ENCODE measurements around the gene ZNF385A.
"Not testable (repeated sequence)": the region's sequence is repeated elsewhere in the genome, so short reads cannot be mapped to it uniquely, and the experiment has no call there.

The ZNF385A gene

DNA sequence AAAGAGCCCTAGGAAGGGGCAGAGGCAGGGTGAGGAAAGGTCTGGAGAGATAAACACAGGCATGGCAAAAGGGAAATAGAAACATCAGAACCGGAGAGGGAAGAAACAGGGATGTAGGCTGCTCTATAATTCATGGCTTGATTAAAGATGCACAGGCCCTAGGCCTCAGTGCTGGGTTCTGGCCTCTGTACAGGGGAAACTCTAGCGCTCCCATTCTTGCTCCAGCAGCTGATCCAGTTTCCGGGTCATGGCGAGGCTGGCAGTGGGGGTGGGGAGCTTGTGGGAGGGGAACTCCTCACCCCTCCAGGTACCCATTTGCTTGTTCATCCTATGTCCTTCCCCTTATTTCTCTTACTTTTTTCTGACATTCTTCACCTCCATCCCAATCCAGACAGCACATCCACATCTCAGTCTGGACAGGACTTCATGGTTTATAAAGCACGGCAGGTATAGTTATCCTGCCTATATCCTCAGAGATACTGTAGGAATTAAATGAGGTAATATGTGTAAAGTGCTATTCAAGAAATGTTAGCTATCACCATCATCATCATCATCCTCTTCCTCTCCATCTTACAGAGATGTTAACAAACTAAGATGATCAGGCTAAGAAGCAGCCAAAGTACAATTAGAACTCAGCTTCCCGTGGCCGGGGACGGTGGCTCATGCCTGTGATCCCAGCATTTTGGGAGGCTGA is 12.3 kb downstream of the ZNF385A start:
- DNase-seq = no peak

DNA sequence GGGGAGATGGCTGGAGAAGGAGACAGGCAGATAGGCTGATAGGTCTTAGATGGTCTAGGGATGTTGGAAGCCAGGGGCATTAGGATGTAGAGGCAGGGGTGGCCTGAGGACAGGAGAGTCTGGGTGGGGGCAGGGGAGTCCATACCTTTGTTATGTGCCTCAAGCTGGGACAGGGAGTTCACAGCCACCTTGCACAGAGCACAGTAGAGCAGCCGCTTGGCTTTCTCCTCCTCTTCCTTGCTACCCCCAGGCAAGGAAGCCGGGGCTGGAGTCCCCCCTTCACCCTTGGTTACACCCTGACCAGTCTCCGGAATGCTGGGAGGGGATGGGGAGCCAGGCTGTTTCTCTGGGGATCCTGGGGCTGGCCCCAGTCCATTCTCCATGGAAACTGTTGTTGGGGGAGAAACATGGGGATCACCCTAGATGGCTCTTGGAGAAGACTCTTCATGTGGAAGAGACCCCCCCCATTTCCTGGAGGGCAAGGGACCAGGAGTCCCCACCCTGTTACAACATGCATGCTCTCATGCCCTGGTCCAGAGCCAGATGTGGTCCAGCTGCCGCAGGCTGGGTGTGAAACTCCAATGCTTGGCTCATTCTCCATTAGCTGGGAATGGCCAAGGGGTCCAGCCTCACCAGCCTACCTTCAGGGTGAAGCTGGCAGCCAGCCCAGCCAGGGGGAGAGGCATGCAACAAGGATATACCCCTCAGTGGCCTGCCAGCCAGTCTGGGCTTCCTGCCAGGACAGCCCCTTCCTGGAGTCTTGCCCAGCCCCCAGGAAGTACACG is 13.0 kb downstream of the ZNF385A start:
- no peak for DNase-seq

DNA sequence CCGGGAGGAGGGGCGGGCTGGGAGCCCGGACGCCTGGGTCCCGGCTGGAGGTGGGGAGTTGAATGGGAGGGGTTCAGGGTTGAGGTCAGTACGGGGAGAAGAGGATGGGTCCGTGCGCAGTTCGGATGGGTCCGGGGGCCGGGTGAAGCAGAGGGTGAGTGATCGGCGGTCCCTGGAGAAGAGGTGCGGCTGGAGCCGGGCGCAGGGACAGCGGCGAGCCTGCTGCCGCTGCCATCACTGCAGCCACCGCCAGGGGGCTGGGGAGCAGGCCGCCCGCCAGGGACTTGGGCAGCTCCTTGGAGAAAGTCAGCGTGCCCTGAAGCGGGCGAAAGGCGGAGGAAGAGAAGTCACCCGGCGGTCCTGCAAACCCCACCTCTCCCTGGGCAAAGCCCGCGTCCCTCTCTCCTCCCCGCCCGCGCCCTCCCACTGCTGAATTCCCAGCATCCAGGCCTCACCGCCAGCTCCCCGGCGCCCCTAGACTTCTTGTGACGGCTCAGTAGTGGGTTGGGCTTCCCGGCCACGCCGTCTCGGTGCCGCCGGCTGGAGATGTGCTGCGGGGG is 14.3 kb downstream of the ZNF385A start:
- DNase-seq = no peak

DNA sequence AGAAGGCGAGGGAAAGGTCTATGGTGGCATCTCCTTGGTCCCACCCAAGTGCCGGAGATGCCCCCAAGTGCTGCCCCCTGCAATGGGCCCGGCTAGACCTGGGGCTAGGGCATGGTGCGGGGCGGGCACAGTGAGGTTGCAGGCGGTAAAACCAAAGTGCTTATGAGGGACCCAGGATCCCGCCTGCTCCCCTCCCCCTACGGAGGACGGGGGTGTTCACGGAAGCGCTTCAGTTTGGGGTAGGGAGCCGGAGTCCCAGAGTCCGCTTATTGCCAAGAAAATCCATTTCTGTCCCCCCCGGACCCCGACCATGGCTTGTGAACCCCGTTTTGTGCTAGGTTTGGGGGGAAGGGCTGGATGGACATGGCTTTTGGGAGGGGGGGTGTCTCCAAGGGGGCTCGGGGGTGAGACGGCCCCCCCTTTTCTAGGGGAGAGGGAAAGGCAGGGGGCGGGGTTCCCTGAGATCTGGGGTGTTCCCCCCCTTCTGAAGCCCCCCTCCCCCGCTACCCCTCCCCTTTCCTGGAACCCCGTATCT is 14.9 kb downstream of the ZNF385A start:
- no peak for DNase-seq

DNA sequence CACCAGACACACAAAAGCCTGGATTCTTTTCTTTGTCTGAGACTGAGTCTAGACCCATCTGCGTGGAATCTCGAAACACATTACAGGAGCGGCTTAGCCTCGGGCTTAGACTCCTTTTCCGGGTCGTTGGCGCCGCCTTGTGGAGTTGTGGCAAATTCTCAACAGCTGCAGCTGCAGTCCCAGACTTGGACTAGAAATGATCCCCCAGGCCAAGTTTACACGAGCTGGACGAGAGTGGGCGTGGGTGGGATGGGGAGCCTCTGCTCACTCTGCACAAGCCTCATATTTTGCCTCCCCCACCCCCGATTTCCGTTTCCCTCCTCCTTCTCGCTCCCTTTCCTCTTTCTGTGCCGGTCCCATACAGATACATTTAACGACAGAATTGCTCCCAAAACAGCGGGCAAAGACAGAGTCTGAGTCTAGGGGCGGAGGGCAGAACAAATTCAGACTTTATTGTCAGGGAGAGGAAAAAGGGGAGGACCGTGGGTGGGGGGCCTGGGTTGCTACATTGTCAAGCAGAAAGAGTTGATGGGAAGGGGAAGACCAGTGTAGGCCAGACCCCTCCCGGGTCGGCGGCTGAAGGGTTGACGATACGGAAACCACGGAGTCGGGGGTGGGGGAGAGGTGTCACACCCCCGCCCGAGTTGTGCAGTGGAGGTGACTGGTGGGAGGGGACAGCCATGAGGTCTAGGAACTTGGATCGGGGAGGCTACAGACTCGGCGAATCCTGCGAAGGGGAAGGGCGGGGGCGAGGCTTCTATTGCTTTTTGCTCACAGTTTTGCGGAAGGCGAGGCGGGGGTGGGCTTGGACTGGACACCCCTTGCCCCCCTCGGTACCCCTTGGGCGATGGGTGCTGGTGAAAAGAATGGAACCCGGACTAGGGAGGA is 15.6 kb downstream of the ZNF385A start:
- DNase-seq = peak; percentile 93

DNA sequence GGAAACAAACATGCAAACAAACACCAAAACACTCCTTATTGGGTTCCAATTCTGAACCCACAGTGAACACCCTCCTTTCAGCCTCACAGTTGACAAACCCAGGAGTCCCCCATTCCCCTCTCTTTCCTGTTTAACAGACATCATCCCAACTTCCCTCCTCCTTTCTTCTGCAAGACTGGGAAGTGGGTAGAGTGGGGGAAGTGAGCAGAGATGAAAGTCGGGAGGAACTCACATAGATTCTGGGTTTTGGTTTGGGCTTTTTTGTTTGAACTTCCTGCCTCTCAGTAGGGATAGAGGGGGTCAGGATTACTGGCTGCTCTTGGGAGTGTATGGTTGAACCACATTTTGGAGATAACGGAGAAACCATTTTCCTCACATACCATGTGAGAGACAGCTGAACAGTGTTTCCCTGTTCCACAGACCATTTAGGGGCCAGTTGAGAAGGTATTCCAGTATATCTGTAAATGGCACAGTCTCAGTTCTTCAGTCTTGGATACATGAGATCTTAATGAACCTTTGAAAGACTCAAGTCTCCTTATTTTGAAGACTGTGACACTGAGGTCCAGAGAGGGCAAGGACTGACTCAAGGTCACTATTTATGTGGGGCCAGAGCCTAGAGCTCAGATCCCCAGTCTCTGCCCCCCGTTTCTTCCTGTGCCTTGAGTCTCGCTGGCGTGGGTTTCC is 16.4 kb downstream of the ZNF385A start:
- DNase-seq = no peak

DNA sequence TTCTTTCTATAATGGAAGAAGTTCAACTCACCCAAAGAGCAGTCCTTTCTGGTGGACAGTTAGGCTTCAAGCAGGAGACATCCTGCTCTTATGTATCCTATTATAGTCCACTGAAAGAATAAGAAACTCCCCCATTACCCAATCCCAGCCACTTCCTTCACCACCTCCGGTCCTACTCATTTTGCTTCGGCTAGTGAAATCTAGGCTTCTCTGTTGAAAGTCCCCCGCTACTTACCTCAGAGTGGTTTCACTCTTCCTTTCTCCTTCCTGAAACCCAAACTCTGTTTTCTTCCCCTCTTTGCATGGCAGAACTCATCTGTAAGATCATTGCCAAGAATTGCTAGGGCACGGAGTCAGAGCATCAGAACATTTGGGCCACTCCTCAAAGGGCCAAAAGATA is 20.1 kb downstream of the ZNF385A start, which contains the start of gene GPR84:
Gene GPR84 (minus strand): TSS at position 74 of the 400 bp plus-strand sequence. CDS start 635 bp downstream, outside the sequence.
- peak; percentile 83 for DNase-seq

DNA sequence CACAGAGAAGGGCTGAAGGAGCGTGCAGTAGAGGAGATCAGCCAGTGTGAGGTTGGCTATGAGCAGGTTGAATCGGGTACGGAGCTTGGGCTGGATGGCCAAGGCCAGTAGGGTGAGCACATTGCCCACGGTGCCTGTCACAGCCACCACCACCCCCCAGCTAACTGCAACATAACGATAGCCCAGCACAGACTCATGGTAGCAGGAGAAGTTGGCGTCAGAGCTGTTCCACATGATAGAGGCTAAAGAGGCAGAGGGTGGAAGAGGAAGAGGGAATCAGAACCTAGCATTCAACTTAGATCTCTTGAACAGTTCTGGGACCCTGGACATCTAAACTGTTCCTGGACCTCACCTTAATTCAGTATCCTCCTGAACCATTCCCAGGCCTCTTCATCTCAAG is 20.9 kb downstream of the ZNF385A start:
- no peak for DNase-seq

DNA sequence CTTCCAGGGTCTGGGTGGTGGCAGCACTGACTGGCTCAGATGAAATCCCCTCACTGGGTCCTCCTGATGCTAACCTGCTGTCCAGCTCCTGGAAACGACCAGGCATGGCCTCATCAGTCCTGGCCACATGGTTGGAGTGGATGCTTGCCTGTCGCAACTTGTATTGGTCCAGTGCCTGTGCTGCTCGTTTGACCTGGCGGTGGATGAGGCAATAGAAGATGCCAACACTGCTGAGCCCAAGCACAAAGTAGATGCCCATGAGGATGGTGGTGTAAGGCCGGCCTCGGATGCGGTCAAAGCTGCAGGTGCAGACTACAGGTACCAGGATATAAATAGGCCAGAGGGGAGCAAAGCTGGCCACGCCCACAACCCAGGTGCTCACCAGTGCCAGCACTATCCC is 21.5 kb downstream of the ZNF385A start:
- no peak for DNase-seq

DNA sequence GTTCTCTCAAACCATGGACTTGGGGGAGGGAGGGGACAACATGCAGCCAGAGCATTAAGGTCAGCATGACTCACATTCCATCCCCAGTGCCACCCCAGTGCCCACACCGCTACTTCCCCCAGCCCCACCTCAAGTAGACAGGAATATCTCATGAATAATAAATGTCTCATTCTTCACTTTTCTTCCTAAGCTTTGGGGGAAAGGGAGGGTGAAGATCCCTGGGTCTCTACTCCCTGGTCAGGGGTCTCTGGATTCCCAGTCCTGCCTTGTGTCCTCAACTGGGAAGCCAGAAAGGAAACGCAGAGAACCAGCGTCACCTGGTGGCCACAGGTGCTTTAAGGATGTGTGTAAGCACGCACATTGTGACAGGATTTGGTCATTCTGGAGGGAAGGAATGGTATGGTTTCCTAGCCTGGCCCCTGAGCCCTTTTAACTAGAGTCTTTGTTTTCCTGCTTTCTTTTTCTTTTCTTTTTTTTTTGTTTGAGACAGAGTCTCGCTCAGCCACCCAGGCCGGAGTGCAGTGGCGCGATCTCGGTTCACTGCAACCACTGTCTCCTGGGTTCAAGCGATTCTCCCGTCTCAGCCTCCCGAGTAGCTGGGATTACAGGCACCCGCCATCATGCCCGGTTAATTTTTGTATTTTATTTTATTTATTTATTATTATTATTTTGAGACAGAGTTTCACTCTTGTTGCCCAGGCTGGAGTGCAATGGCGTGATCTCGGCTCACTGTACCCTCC is 23.6 kb downstream of the ZNF385A start:
- peak; percentile 62 for DNase-seq

DNA sequence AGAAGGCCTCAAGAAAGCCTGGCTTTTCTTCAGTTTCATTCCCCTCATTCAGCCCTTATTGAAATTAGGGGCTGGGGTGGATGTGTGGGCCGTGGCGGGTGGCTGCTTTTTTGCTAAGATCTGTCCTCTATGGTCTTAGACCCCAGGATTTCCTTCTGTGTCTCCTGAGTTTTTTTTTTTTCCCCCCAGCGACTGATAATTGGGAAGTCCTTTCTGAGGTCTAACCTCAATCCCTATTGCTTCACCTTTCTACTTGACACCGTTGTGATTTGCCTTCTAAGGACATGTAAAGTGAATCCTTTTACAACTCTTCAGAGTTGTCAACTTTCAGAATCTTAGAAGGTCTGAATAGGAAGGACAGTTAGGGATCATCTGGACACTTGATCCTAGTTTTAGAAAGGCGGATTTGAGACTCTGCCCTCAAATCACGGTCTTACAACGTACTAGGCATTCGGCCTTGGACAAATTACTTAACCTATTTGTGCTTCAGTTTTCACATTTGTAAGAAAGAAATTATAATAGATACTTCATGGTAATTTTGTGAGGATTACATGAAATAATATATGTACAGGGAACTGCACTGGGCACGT is 24.7 kb downstream of the ZNF385A start:
- DNase-seq = no peak

DNA sequence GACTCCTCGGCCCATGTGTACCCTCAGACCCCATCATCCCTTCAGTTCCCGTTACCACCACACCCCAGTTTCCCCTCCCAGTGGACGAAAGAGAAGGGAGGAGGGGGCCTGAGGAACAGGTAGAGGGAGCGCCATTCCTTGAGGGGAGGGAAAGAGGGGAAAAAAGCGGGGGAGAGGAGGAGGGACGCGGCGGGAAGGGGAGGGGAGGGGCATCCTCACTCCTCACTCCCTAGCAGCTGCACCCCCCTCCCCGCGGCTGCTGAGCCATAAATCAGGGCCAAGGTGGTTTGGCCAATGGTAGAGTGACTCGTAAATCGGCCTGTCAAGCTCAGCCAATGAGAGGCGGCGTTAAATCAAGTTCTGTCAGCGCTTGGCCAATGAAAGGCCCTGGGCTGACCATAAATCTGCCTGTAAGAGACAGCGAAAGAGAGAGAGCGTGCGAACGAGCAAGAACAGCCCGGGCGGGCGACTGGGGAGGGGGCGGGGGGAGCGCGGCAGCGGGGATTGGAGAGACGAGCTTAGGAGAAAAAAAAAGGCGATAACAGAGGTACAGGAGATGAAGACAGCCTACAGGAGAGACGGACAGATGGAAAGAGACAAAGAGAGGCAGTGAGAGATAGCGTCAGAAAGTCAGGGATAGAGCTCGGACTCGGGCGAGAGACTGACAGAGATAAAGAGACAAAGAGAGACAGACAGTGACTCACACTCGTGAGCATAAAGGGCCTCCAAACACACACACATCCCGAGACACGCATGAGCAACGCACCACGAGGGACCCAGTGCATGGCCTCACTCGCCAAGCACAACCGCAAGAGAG is 25.4 kb downstream of the ZNF385A start:
- DNase-seq = peak; percentile 99

DNA sequence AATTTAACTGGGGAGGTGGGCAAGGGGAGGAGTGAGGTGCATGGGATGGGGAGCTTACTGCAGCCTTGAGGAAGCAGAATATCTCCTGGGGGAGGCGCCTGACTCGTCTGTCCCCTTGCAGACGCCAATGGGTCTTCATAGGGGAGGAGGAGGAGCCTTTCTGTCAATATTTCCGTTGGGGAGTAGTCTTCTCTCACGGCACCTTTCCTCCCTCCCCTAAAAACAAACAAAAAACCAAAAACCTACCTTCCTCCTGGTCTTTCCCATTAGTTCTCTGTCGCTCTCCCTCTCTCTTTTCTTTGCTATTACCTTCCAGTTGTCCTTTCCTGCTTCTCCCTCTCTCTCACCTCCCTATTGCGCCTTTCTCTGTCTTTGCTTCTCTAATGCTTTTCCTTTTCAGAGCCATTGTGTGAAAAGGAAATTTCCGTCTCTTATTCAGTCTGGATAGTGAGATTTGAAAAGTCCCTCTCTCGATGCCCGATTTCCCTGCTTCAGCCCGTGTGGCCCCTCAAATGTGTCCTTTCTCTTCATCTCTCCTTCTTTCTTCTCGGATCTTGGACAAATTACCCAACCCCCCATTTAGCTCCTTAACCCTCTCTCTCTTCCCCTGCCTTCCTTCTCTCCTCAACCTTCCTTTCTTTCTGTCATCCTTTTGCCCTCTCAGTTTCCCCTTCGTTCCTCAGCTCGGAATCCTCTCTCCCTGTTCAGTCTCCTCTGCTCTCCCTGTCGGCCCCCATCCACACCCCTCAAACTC is 26.2 kb downstream of the ZNF385A start:
- peak; percentile 73 for DNase-seq

DNA sequence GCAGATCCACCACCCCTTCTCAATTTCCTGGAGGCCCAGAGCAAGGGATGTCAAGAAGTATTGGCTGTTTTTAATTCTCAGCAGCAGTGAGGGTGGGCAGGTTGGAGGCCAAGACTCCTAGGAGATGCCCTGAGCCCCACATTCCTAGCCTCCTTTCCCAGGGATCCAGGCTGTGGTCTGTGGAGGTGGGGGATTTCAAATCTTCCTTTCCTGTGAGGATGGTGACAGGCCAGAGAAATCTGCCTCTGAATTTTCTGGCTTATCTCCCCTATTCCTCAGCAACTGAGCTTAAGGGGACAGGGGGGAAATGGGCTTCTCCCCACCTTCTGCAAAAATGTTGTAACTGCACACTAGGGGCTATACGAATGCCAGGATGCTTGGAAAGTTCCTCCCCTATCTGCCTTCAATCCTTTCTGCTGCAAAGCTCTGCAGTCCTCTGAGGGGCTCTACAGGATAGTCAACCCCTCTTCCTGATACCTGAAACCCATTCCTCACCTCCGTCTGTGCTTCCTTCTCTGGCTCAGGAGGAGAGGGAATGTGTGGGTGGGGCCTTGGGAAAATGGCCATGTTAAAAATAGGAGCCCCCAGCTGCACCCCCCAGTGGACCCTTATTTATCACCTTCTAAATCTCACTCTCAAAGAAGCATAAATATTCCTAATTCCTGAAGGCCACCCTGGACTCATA is 26.9 kb downstream of the ZNF385A start:
- no peak for DNase-seq

DNA sequence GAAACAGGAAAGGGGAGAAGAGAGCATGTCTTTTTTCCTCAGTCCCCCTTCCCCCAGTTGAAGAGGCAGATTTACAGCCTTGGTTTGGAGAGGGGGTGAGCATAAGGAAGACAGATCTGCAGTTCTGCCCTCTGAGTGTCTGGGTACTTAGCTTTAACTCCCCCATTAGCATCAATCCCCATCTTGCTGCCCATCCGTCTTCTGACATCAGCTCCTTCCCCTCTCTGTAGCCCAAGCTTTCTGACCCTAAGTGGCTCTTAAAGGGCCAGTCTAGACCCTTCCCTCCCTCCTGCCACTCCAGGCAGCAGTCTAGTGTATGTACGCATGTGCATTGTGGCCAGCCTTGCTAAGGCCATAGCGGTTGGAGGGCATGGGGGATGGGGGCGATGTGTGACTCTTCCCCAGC is 27.6 kb downstream of the ZNF385A start:
- no peak for DNase-seq

DNA sequence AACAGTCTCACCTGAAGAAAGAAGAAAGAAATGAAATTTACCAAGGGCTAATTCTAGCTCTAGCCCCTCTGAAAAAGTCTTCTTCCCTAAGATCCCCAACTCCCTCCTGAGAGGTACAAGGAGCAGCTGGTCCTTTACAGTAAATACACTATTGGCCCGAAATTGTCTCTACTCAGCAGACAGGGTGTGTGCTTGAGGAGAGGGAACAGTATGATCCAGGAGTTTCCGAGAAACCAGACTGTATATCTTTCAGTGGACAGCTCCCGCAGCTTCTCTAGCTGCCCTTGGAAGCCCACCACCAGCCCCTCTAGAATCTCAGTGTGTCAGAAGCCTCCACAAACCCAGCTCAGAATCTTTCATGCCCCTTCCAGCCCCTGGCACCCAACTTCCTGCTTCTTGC is 28.3 kb downstream of the ZNF385A start:
- no peak for DNase-seq

DNA sequence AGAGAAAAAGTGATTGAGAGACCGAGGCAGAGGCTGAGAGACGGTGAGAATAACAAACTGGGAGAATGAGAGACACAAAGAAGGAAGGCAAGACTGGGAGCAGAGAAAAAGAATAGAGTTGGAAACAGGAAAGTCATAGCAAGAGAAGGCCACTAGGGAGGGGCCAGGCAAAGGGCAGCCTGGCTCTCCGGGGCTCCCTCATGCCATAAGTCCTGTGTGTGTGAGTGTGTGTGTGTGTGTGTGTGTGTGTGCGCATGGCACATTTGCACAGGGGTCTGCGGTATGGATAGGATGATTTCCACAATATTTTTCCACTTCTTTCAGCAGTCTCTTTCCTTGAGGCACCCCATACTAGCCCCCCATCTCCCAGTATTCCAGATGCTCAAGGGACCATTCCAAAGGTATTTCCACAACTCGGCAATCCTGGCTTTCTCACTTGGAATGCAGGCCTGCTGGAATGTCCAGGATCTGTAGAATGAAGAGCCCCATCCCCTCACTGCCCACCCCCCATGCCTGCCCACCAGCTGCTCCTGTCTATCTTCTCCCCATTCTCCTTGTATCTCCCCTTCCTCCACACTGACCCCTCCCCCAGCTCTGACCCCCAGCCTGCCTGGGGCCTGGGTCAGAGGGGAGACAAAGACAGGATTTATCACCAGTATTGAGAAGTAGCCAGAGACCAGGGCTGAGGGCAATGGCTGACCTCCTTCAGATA is 29.3 kb downstream of the ZNF385A start:
- no peak for DNase-seq

DNA sequence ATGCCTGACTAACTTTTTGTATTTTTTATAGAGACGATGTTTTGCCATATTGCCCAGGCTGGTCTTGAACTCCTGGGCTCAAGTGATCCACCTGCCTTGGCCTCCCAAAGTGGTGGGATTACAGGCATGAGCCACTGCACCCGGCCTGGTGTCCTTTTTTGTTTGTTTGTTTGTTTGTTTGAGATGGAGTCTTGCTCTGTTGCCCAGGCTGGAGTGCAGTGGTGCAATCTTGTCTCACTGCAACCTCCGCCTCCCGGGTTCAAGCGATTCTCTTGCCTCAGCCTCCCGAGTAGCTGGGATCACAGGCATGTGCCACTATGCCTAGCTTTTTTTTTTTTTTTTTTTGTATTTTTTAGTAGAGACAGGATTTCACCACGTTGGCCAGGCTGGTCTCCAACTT is 30.3 kb downstream of the ZNF385A start:
- DNase-seq = not testable (repeated sequence)
